ENCODE results near the gene ADA. TPM values are rescaled to one million over a fixed set of nuclear protein-coding genes. Genes with fewer than 3 reads are reported as not detected.

ADA gene
- polyA plus RNA-seq, 1 experiment, result 12.6 TPM

DNA sequence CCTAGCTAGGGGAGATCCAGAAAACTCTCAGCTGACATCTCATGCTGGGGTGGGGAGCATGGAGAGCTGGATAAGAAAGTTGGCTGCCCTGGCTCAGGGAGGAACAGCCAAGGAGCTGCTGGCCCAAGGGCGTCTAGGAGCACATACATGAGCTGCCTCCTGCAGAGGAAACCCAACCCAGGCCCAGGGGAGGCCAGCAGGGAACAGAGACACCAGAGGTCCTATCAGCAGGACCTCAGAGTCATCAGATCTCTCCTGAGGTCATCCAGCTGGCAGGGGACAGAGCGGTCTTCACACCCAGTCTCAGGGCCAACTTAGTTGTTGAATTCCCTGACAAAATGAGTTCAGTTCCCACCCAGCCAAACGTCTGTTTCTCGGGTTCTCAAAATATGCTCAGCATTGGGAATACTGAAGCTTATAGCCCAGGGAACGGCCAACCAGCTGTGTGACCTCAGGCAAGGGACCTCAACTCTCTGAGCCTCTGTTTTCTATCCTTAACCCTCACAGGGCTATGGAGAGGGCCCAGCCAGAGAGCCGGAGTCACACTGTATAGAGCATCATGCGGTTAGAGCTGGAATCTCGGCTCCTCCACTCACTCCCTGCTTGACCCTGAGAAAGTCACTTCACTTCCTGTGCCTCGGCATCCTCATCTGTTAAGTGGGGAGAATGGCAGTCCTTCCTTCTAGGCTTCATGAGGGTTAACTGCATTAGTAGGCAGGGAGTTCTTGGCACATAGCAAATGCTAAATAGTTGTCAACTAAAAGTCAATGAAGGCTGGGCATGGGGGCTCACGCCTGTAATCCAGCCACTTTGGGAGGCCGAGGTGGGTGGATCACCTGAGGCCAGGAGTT lies 13.8 kb downstream of the ADA start:
- TF ChIP-seq CTCF (IDR thresholded peaks at IDR 0.05; ENCODE audit: low read depth, low read length), result no peak
- CTCF ChIA-PET, result interaction anchor here (0.6 to 0.9 kb wide), 3 partner anchors 27 to 383 kb away, joined by 3 to 6 read pairs (median 4); no protein-coding TSS in a partner anchor

GRCh38 chr20:44637042-44637441 lies 14.5 kb downstream of the ADA start:
- Histone ChIP-seq H3K27me3 (ENCODE audit: control insufficient read depth, insufficient read depth, low read length) (no peaks in the 10 kb centered on the region), H3K9me3 (ENCODE audit: control insufficient read depth, insufficient read depth, low read length) (peaks cover 8% of the 10 kb centered on the region), H3K27ac (ENCODE audit: low read depth, low read length) (no peak overlapping the region), H3K4me3 (ENCODE audit: low read depth, low read length) (no peak overlapping the region)
- no peak for TF ChIP-seq CTCF (IDR thresholded peaks at IDR 0.05; ENCODE audit: low read depth, low read length)
- POLR2A ChIA-PET, result no interaction called here
- DNase-seq (ENCODE audit: low read depth, low spot score), result no peak
- CTCF ChIA-PET, result interaction anchor here (0.6 kb wide), 1 partner anchor 384 kb away, joined by 4 read pairs; no protein-coding TSS in a partner anchor

More for the DNA sequence above, 13.8 kb downstream of the ADA start:
- Histone ChIP-seq H3K9me3 (ENCODE audit: control insufficient read depth, insufficient read depth, low read length) (peaks cover 8% of the 10 kb centered on the region), H3K27me3 (ENCODE audit: control insufficient read depth, insufficient read depth, low read length) (no peaks in the 10 kb centered on the region), H3K27ac (ENCODE audit: low read depth, low read length) (no peak overlapping the region), H3K4me3 (ENCODE audit: low read depth, low read length) (no peak overlapping the region)
- POLR2A ChIA-PET, result no interaction called here
- no peak for DNase-seq (ENCODE audit: low read depth, low spot score)

- H3K27ac ChIP-seq (ENCODE audit: low read depth, low read length), result no peak overlapping the region
- H3K27me3 ChIP-seq (ENCODE audit: control insufficient read depth, insufficient read depth, low read length), result no peaks in the 10 kb centered on the region
- TF ChIP-seq CTCF (IDR thresholded peaks at IDR 0.05; ENCODE audit: low read depth, low read length), result no peak
- ChIA-PET CTCF (interaction anchor here (0.7 kb wide), 1 partner anchor 25 kb away, joined by 3 read pairs; no protein-coding TSS in a partner anchor), POLR2A (no interaction called here)
- H3K4me3 ChIP-seq (ENCODE audit: low read depth, low read length), result no peak overlapping the region
- H3K9me3 ChIP-seq (ENCODE audit: control insufficient read depth, insufficient read depth, low read length), result peaks cover 5% of the 10 kb centered on the region
- no peak for DNase-seq (ENCODE audit: low read depth, low spot score)
Measured at GRCh38 chr20:44635877-44636276, 15.6 kb downstream of the ADA start.

GRCh38 chr20:44633872-44634600 lies 17.5 kb downstream of the ADA start:
- Histone ChIP-seq H3K4me3 (ENCODE audit: low read depth, low read length) (no peak overlapping the region), H3K9me3 (ENCODE audit: control insufficient read depth, insufficient read depth, low read length) (no peaks in the 10 kb centered on the region), H3K27me3 (ENCODE audit: control insufficient read depth, insufficient read depth, low read length) (no peaks in the 10 kb centered on the region), H3K27ac (ENCODE audit: low read depth, low read length) (no peak overlapping the region)
- no peak for DNase-seq (ENCODE audit: low read depth, low spot score)
- POLR2A ChIA-PET, result no interaction called here
- TF ChIP-seq CTCF (IDR thresholded peaks at IDR 0.05; ENCODE audit: low read depth, low read length), result no peak
- CTCF ChIA-PET, result interaction anchor here (0.7 to 1.1 kb wide), 2 partner anchors 19 to 419 kb away, joined by 3 to 5 read pairs; no protein-coding TSS in a partner anchor

All from AG04450 (cell line).